Measurements from ENCODE around the gene DESI1.
"Not testable (repeated sequence)": the region's sequence is repeated elsewhere in the genome, so short reads cannot be mapped to it uniquely, and the experiment has no call there.

The DESI1 gene

DNA sequence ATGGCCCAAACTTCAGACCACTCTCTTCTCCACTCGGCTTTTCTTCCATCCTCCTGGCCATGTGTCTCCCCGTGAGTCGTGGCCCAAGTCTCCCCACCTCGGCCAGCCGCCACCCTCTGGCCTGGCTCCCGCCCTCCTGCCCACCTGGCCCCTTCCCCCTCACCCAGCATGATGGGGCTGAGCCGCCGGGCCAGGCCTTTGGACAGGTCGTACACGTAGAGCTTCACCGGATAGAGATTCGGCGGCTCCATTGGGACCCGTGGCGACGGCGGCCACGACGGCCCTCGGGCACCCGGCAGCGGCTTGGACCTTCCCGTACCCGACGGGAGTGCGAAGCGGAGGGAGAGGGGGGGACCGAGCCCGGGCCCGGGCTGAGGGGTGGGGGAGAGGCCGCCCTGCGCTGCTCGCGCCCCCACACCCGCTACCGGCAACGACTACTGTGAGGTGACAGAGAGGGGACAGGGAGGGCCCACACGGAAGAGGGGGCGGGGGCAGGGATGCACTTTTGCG is at the start of gene DESI1:
TSS of gene DESI1 (minus strand) at position 455 of the 510 bp plus-strand sequence. CDS start at position 251, 204 bp downstream.
- no peak for DNase-seq

DNA sequence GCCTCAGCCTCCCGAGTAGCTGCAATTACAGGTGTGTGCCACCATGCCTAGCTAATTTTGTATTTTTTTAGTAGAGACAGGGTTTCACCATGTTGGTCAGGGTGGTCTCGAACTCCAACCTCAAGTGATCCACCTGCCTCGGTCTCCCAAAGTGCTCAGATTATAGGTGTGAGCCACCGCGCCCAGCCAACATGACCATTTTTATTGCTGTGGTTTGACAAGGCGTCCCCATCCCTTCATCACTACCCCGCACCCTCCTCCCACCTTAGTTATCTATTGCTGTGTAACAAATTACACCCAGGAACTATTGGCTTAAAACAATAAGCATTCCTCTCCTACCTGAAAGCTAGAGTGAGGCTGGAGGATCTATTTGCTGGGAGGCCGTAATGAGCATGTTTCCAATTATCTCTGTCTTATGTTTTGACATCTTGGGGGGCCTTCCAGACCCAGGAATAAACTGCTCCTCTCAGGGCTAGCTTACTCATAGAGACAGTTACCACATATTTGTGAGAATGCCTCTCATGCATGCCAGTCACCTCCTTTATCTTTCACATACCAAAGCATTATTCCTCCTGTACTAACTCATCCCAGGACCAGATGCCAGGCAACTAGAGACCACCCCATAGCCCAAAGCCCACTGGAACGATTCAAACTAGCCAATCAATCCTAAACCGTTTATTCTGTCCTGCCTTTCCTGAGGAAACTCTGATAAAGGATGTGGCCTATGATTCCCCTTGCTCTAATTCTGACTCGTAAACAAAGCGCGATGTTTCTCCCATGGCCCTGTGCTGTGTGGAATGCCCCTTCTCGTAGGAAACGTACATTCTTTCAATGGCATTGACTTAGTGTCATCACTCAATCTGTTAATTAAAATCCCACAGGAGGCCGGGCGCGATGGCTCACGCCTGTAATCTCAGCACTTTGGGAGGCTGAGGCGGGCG is 48.4 kb upstream of the DESI1 start:
- no peak for DNase-seq

DNA sequence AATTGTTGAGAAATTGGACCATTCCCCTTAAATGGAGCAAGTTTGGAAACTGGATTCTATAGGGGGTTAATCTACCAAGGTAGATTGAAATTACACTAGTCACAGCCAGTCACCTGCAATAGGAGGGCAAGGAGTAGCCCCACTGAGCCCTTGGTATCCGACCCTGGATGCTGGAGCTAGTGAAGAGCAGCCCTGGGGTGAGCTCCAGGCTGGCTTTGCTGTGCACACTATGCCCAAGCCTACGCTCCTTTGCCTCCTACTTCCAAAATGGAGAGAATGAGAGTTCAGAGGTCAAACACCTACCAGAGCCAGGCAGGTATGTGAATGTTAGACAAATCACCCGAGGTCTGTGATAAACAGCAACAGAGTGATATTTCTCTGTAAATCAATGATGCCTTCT is 44.1 kb upstream of the DESI1 start:
- no peak for DNase-seq

DNA sequence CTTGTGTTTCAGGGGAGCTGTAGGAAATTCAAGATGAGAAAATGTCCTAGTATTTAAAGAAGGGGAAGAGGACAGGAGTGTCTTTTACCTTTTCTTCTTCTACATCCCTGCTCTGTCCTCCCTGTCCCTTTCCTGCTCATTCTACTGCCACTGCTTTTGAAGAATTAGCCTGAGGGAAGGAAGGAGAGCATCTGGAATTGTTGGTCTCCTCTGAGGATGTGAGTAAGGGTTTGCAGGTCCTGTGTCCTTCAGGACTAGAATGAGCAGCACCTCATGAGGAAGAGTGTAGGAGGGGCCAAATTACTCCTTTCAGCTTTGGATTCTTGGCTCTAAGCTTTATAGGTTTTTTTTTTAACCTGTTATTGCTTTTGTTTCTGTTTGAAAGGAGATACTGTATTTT is 43.6 kb upstream of the DESI1 start:
- no peak for DNase-seq

DNA sequence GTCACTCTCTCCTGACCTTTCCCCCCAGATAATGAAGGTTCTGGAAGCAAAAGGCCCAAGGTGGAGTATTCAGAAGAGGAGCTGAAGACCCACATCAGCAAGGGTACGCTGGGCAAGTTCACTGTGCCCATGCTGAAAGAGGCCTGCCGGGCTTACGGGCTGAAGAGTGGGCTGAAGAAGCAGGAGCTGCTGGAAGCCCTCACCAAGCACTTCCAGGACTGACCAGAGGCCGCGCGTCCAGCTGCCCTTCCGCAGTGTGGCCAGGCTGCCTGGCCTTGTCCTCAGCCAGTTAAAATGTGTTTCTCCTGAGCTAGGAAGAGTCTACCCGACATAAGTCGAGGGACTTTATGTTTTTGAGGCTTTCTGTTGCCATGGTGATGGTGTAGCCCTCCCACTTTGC is 42.8 kb upstream of the DESI1 start:
- DNase-seq, result not testable (repeated sequence)

DNA sequence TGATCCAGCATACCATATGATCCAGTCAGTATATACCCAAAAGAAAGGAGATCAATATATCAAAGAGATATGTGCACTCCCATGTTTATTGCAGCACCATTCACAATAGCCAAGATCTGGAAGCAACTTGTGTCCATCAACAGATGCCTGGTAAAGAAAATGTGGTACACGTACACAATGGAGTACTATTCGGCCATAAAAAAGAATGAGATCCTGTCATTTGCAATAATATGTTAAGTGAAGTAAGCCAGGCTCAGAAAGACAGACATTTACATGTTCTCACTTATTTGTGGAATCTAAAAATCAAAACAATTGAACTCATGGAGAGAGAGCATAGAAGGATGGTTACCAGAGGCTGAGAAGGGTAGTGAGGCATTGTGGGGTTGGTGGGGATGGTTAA is 40.9 kb upstream of the DESI1 start:
- DNase-seq, result no peak

DNA sequence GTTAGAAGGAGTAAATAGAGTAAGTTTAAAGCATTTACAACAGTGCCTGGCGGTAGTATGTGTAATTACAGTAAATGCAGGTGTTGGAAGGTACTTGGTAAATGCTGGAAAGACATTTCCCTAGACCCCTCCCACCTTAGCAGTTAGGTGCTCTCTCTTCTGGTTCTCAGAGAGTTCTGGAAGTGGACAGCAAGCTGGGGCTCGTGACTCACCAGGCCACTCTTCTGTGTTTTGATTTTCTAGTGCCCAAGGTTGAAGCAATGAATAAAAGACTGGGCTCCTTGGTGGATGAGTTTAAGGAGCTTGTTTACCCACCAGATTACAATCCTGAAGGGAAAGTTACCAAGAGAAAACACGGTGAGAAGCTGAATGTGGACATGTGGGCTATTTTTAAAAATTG is 40.2 kb upstream of the DESI1 start:
- DNase-seq, result no peak

DNA sequence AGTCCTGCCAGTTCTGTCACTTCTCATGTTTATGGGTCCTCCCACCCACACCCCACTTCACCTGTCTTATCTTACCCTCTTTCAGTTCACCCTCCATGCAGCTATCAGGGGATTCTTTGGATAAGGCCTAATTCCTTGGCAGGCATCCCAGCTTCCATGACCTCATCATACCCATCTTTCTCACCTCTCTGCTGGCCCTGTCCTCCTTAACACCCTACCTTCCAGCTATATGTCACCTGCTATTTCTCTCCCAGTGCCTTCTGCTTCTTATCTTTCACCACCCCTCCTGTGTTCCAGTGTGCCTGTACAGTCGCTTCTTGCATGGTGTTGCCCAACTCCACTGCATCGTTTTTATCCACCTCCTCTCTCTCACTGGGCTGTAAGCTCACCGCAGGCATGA is 39.6 kb upstream of the DESI1 start:
- no peak for DNase-seq

DNA sequence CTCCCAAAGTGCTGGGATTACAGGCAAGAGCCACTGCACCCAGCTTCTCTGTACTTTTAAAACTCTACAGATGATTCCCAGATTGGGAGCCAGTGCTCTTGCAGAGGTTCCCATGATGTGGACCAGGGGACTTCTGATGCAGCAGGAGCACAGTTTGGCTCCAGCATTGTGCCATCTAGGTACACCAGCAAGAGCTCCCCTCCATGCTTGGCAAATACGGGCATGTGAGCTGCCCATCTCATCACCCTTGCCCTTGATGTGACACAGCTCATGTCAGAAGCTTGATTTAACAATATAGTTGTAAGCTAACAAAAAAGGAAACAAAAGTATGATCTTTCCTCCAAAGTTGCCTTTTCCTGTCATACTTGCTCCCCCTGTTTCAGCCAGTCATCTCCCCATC is 39.1 kb upstream of the DESI1 start:
- no peak for DNase-seq

DNA sequence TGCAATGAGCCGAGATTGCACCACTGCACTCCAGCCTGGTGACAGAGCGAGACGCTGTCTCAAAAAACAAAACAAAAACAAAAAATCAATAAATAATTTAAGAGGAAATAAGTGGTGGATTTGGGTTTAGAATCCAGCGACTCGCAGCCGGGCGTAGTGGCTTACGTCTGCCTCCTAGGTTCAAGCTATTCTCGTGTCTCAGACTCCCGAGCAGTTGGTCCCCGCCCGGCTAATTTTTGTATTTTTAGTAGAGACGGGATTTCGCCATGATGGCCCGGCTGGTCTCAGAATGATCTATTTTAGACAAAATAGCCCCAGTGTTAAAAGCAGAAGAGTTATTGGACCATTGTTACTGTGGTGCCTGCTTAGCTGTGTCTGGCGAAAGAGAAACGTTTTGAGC is 38.0 kb upstream of the DESI1 start:
- no peak for DNase-seq

DNA sequence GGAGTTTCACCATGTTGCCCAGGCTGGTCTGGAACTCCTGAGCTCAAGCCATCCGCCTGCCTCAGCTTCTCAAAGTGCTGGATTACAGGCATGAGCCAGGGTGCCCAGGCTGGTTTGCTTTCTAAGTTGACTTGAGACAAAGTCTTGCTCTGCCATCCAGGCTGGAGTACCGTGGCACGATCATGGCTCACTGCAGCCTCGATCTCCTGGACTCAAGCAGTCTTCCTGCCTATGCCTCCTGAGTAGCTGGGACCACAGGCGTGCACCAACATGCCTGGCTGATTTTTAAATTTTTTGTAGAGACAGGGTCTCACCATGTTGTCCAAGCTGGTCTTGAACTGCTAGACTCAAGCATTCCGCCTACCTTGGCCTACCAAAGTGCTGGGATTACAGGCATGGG is 36.9 kb upstream of the DESI1 start:
- DNase-seq, result no peak

DNA sequence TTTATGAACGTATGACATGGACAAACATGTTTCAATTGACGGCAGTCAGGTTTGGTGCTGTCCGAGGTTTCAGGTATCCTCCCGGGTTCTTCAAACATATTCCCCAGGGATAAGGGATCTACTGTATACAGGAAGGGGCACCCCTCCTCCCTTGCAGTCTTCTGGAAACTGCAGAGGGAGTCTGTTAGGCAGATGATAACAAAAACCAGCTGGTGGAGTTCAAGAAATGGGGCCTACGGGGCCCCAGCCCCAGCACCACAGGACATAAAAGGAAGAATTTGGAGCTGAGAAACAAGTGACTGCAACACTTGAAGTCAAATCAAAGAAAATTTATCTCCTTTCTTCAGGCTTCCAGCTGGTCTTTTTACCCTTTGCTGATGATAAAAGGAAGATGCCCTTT is 35.7 kb upstream of the DESI1 start:
- DNase-seq, result no peak

DNA sequence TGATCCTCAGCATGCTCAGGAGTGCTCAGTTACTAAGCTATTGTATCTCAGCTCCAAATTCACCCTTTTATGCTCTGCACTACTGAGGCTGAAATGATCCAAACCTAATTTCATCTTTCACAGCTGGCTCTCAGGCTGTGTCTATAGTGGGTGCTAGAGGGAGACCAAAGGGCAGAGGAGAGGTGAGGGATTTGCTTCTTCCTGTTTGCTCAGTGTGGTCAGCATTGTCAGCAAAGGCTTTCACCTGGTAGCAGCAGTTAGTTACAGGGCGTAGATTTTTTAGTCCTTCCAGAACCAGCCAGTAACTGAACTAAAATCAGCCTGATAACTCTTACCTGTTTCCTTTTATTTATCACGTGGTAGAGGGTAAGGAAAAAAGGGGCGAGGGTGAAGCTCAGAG is 33.5 kb upstream of the DESI1 start:
- no peak for DNase-seq

DNA sequence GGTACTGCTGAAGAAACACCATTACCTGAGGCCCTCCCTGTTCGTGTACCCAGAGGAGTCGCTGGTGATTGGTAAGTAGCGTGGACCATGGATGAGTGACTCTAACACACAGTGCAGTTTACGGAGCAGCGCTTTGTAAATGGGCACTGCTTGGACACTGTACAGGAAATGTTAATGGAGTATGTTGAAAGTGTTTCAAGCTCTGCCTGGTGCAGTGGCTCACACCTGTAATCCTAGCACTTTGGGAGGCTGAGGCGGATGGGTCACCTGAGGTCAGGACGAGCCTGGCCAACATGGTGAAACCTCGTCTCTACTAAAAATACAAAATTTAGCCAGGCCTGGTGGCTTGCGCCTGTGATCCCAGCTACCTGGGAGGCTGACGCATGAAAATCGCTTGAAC is 30.0 kb upstream of the DESI1 start:
- no peak for DNase-seq

DNA sequence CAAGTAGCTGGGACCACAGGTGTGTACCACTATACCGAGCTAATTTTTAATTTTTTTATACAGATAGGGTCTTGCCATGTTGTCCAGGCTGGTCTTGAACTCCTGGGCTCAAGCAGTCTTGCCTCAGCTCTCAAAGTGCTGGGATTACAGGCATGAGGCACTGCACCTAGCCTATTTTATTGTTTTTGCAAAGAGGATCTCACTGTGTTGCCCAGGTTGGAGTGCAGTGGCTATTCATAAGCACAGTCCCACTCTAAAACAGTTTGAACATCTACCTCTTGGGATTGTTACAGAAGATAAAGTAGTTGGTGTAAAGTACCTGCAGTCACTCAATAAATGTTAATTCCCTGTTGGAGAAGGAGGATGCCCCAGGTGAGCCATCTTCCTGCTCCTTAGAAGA is 29.4 kb upstream of the DESI1 start:
- no peak for DNase-seq

DNA sequence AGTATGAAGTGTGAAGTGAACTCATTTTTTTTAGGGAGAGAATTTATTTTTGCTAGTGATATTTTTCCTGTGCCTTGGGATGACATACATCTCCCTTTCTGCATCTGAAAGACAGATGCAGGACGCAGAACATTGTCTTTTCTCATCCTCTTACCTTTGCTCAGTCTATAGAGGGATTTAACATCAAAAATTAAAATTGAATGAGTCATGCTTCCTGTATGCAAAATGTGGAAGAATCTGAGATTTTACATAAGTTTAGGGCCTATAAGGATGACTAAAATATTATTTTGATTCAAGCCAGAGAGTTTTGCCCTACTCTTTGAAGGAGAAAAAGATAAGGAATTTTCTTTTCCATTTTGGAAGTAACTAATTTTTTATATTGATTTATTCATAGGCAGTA is 27.6 kb upstream of the DESI1 start:
- no peak for DNase-seq

DNA sequence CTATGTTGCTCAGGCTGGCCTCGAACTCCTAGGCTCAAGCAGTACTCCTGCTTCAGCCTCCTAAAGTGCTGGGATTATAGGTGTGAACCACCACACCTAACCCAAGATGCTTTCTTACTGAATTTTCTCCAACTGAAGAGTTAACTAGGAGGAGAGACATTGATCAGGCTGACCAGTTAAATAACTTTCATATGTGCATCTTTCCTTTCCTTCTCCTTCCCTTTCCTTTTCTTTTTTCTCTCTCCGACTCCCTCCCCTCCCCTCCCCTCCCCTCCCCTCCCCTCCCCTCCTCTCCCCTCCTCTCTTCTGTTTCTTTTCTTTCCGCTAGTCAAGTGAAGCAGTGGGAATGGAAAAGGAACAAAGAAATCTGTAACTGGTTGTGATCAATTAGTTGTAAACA is 26.9 kb upstream of the DESI1 start:
- DNase-seq, result no peak

DNA sequence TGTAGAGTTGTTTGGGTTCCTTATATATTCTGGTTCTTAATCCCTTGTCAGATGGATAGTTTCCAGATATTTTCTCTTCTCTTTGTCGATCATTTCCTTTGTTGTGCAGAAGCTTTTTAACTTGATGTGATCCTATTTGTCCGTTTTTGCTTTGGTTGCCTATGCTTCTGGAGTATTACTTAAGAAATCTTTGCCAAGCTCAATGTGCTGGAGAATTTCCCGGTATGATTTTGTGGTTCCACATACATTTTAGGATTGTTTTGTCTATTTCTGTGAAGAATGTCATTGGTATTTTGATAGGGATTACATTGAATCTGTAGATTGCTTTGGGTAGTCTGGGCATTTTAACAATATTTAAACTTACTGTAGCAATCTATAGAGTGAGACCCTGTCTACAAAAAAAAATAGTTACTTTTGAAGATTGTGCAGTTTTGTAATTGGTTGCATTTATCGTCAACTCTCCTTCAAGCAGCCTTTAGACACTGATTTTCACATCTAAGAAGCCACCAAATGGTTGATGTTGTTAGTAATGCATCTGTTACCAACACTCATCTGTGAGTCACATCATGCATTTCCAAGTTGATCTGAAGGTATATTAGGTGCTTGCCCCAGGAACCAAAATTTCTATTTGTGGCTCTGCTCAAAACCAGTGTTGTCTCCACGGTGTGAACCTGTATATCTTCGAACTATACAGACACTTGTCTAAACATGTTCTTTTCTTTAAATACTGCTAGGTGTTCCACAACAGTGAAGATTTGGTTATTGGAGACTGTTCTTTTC is 21.7 kb upstream of the DESI1 start:
- no peak for DNase-seq

DNA sequence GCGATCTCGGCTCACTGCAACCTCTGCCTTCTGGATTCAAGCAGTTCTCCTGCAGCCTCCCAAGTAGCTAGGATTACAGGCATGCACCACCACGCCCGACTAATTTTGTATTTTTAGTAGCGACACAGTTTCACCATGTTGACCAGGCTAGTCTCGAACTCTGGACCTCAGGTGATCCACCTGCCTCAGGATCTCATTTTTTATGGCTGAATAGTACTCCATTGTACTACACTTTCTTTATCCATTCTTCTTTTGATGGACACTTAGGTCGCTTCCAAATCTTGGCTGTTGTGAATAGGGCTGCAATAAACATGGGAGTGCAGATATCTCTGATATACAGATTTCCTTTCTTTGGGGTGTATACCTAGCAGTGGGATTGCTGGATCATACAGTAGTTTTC is 21.0 kb upstream of the DESI1 start:
- DNase-seq, result no peak

DNA sequence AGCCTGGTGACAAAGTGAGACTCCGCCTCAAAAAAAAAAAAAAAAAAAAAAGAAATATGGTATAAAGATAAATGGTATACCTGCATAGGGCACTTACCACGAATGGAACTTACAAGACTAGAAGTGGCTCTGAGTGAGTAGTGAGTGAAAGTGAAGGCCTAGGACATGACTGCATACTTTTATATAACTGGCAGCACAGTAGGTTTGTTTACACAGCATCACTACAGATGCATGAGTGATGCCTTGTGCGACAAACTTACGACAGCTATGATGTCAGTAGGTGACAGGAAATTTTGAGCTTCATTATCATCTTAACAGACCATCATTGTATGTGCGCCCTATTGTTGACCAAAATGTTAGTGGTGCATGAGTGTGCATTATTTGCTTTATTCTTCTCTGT is 17.9 kb upstream of the DESI1 start:
- DNase-seq, result no peak

DNA sequence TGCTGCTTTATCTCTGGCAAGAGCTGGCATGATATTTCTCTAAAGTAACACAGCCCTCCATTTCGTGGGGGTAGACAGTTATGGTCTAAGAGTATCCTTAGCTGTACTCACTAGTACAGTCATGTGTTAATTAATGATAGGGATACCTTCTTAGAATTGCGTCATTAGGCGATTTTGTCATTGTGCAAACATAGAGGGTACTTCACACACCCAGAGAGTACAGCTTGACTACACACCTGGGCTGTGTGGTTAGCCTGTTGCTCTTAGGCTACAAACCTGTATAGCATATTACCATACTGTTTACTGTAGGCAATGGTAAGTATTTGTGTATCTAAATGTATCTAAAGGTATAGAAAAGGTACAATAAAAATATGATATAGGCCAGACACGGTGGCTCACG is 17.3 kb upstream of the DESI1 start:
- no peak for DNase-seq

DNA sequence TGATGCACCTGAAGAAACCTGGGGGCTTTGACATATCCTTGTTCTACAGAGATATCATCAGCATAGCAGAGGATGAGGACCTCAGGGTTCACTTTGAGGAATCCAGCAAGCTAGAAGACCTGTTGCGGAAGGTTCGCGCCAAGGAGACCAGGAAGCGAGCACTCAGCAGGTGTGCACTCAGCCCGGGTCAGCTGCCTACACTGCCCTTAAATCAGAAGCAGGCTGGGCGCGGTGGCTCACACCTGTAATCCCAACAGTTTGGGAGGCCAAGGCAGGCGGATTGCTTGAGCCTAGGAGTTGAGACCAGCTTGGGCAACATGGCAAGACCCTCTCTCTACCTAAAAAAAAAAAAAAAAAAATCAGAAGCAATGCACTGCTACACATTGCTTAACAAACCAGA is 16.8 kb upstream of the DESI1 start:
- DNase-seq, result not testable (repeated sequence)

DNA sequence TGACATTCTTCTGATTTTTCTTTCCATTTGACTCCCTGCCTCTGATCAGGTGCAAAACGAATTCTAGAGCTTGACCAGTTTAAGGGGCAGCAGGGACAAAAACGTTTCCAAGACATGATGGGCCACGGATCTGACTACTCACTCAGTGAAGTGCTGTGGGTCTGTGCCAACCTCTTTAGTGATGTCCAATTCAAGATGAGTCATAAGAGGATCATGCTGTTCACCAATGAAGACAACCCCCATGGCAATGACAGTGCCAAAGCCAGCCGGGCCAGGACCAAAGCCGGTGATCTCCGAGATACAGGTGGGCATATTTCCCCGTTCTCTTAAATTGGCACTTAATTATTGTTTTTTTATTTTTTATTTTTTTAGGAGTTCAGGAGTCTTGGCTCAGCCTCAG is 15.6 kb upstream of the DESI1 start:
- DNase-seq, result no peak

DNA sequence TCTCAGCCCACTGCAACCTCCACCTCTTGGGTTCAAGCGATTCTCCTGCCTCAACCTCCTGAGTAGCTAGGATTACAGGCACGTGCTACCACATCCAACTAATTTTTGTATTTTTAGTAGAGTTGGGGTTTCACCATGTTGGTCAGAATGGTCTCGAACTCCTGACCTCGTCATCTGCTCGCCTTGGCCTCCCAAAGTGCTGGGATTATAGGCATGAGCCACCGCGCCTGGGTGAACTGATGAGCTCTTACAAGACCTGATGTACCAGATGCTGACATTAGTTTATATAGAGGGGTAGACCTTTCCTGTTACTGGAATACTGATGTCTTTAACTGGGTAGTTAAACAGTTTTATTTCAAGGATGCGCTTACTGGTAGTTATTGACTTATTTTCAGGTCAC is 13.8 kb upstream of the DESI1 start:
- DNase-seq, result not testable (repeated sequence)
